Central memory CD8-positive, alpha-beta T cell (primary cell): Measurements from ENCODE around the gene CLDN10.

Source experiments
- ATAC-seq: fragments of 150-1000 bp; cut with Tn5 transposase; replicated peaks from 2 replicates; pipeline ENCODE4 v1.10.0; 2022; ENCODE audit warnings: mild to moderate bottlenecking, moderate FRiP score, moderate number of reproducible peaks; ENCODE audit not compliant: poor library complexity, severe bottlenecking; ENCODE audit errors: extremely low read depth
- DNase-seq, 2 donors: peaks; one replicate each; pipeline ENCODE4 v3.0.0; 2021; ENCODE audit warnings: low spot score in 2 of 2
- H3K27ac Mint-ChIP-seq: one replicate; pipeline ENCODE4 v1.8.0; 2022; ENCODE audit warnings: low read depth, mild to moderate bottlenecking, moderate library complexity, mixed read lengths
- H3K27me3 Mint-ChIP-seq: one replicate; pipeline ENCODE4 v1.8.0; 2022; ENCODE audit warnings: mixed read lengths
- H3K36me3 Mint-ChIP-seq: one replicate; pipeline ENCODE4 v1.8.0; 2022; ENCODE audit warnings: mild to moderate bottlenecking, moderate library complexity, mixed read lengths; ENCODE audit not compliant: insufficient read depth
- H3K4me1 Mint-ChIP-seq: one replicate; pipeline ENCODE4 v1.8.0; 2022; ENCODE audit warnings: mixed read lengths
- H3K4me3 Mint-ChIP-seq: one replicate; pipeline ENCODE4 v1.8.0; 2022; ENCODE audit warnings: mild to moderate bottlenecking, moderate library complexity, mixed read lengths
- H3K9me3 Mint-ChIP-seq: one replicate; pipeline ENCODE4 v1.8.0; 2022; ENCODE audit warnings: mixed read lengths

The CLDN10 gene

DNA sequence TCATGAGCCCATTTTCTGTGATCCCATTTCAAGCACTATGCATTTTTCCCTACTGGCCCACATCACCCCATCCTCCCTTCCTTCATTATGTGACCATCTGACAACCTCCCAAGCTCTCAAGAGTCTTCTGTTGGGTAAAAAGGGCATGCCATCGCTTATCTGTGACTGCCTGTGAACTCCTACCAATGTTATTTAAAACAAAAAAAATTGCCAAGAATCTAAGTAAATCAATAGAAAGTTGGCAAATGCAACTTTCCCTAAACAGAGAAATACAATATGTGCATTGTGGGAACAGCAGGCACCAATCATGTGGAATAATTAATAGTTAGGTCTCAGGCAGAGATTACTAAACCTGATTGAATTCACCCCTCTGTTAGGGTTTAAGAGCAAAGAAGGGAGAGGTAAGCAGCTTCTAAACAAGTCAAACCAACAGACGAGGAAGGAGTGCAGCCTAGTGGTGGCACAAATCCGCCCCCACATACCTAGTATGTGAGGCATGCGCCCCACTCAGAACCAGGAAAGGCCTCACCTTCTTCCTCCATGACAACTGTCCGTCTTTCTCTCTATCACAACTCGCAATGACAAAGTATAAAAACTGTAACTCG lies 62.2 kb downstream of the CLDN10 start:
- no peaks in the 10 kb centered on the region for H3K9me3 Mint-ChIP-seq
- H3K4me1 Mint-ChIP-seq: no peaks in the 10 kb centered on the region

DNA sequence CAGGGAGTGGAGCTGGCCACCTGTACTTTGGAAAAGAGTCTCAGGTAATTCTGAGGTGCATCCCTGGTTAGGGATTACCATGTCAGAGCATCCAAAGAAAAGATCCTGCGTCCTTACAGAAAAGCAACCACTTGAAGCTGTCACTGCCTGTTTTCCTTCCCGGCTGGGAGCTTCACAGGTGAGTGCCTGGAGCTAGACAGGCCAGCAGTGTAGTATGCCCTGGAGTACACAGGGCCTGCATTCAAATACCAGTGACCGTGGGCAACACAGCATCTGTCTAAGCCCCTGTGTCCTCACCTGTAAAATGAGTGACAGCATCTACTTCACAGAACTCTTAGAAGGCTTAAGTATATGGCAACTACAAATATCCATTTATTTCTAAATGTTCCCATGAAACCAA lies 63.0 kb downstream of the CLDN10 start:
- ATAC-seq: no peak
- H3K9me3 Mint-ChIP-seq: no peaks in the 10 kb centered on the region
- H3K27ac Mint-ChIP-seq: no peak overlapping the region
- H3K4me3 Mint-ChIP-seq: no peak overlapping the region
- H3K36me3 Mint-ChIP-seq: no peaks in the 10 kb centered on the region
- DNase-seq: no peak
- H3K4me1 Mint-ChIP-seq: no peaks in the 10 kb centered on the region
- peaks cover 71% of the 10 kb centered on the region for H3K27me3 Mint-ChIP-seq

More for the DNA sequence above, 62.2 kb downstream of the CLDN10 start:
- no peak overlapping the region for H3K27ac Mint-ChIP-seq
- ATAC-seq (no peak), DNase-seq (no peak)
- H3K27me3 Mint-ChIP-seq: peaks cover 71% of the 10 kb centered on the region
- H3K36me3 Mint-ChIP-seq: no peaks in the 10 kb centered on the region
- no peak overlapping the region for H3K4me3 Mint-ChIP-seq

DNA sequence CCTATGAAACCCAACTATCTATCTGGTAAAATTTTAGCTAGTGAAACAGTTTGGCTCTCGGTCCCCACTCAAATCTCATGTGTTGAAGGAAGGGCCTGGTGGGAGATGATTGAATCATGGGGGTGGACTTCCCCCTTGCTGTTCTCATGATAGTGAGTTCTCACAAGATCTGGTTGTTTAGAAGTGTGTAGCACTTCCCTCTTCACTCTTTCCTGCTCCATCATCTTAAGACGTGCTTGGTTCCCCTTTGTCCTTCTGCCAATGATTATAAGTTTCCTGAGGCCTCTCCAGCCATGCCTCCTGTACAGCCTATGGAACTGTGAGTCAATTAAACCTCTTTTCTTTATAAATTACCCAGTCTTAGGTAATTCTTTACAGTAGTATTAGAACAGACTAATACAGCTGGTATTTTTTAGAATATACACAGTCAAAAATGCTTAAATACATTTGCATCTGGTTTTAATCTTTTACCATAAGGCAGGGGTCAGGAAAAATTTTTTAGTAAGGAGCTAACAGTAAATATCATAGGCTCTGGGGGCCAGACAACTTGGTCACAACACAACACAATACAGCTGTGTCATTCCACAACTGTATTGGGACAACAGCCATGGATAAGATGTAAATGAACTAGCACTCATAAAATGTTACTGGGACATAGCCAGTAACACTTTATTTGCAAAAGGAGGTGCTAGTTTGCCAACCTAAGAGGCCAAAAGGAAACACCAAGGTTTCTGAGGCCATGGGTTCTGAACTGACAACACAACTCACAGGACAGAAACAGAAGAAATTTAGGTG lies 67.7 kb downstream of the CLDN10 start:
- Mint-ChIP-seq H3K36me3 (no peaks in the 10 kb centered on the region), H3K27ac (no peak overlapping the region), H3K4me1 (no peaks in the 10 kb centered on the region), H3K27me3 (peaks cover 66% of the 10 kb centered on the region), H3K9me3 (no peaks in the 10 kb centered on the region), H3K4me3 (no peak overlapping the region)
- DNase-seq: no peak
- ATAC-seq: no peak

DNA sequence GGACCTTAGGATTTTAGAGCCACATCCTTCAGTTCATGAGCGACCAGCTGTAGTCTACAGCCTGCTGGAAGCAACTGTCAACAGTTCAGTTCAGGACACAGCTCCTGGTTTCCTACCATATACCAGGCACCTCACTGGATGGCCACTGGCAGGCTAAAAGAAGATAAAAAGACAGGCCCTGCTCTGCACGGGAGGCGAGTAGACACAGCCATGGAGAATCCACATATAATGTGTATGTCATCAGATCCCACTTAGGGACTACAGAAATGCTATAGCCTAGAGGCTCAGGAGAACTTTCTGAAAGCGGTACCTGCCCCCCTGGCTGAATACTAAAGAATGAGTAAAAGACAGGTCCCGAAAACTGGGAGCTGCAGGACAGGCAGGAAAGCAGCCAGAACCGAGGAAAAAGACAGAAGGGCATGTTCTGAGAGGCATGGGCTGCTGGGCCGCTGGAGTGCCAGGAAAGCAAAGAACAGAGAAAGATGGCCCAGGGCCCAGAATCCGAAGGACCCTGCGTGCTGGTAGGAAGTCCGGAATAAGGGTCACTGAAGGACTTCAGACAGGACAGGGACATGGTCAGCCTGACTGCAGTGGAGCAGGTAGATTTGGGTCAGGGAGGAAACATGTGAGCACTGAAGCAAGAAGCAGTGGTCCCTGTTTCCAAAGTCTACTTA lies 68.4 kb downstream of the CLDN10 start:
- H3K27me3 Mint-ChIP-seq: peaks cover 69% of the 10 kb centered on the region
- no peak overlapping the region for H3K4me3 Mint-ChIP-seq
- DNase-seq (no peak), ATAC-seq (no peak)
- no peaks in the 10 kb centered on the region for H3K36me3 Mint-ChIP-seq
- no peak overlapping the region for H3K27ac Mint-ChIP-seq
- no peaks in the 10 kb centered on the region for H3K9me3 Mint-ChIP-seq
- no peaks in the 10 kb centered on the region for H3K4me1 Mint-ChIP-seq

DNA sequence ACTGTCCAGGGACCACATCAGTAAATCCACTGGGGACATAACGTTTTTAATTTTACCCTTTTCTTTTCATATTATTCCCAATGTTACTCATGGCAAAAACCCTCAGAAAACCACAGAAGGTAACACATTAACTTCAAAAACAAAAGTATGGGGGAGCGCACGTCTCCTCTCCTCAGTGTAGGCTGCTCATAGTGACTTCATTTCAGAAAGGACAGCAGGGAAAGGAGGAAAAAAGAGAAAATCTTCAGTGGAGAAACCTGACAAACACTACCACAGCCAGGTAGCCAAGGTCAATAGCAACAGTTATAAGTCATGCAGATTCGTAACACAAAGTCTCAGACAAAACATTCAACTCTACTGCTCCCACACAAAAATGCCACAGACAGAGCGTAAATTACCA lies 70.6 kb downstream of the CLDN10 start:
- H3K27ac Mint-ChIP-seq: no peak overlapping the region
- H3K4me1 Mint-ChIP-seq: no peaks in the 10 kb centered on the region
- H3K9me3 Mint-ChIP-seq: no peaks in the 10 kb centered on the region
- H3K27me3 Mint-ChIP-seq: peaks cover 57% of the 10 kb centered on the region
- H3K36me3 Mint-ChIP-seq: no peaks in the 10 kb centered on the region
- ATAC-seq (no peak), DNase-seq (no peak)
- H3K4me3 Mint-ChIP-seq: no peak overlapping the region

DNA sequence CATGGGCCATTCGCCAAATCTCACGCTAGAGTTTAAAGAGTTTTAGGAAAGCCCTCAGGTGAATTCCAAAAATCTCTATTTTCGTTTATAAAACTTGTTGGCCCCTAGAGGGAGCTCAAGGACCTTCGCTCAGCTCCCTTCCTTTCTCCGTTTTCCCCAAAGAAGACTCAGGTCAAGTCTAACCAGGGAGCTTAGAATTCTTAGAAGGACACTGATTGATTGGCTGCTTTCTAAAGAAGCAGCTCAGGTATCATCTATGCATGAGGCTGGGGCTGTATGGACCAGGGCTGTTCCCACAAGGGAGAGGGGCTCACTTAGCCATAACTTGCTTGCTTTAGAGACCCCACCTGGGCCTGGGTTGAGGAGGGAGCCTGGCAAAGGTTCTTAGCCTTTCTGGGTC lies 71.5 kb downstream of the CLDN10 start:
- ATAC-seq: no peak
- Mint-ChIP-seq H3K36me3 (no peaks in the 10 kb centered on the region), H3K27me3 (peaks cover 49% of the 10 kb centered on the region), H3K4me3 (no peak overlapping the region), H3K9me3 (no peaks in the 10 kb centered on the region), H3K4me1 (no peaks in the 10 kb centered on the region), H3K27ac (no peak overlapping the region)
- no peak for DNase-seq

DNA sequence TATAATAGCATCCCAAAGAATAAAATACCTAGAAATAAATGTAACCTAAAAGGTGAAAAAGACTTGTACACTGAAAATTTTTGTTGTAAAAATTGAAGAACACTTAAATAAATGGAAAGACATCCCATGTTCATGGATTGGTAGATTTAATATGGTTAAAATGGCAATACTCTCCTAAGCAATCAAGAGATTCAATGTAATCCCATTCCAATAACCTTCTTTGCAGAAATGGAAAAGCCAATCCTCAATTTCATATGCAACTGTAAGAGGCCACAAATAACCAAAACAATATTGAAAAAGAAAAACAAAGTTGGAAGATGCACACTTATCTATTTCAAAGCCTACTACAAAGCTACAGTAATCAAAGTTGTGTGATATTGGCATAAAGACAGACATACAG lies 74.2 kb downstream of the CLDN10 start:
- Mint-ChIP-seq H3K4me3 (no peak overlapping the region), H3K27ac (no peak overlapping the region), H3K36me3 (no peaks in the 10 kb centered on the region), H3K9me3 (no peaks in the 10 kb centered on the region), H3K27me3 (peaks cover 40% of the 10 kb centered on the region), H3K4me1 (no peaks in the 10 kb centered on the region)
- ATAC-seq: no peak
- DNase-seq: no peak

DNA sequence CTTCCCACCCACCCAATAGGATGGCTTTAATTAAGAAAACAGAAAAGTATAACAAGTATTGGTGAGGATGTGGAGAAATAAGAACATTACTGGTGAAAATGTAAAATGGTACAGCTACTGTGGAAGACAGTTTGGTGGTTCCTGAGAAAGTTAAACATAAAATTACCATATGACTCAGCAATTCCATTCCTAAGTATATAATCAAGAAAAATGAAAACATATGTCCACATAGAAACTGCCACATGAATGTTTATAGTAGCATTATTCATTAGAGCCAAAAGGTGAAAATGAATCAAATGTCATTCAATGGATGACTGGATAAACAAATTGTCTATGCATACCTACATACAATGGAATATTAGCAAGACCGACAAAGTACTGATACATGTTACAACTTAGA lies 75.1 kb downstream of the CLDN10 start:
- Mint-ChIP-seq H3K36me3 (no peaks in the 10 kb centered on the region), H3K4me3 (no peak overlapping the region), H3K4me1 (no peaks in the 10 kb centered on the region), H3K27me3 (peaks cover 42% of the 10 kb centered on the region), H3K27ac (no peak overlapping the region), H3K9me3 (no peaks in the 10 kb centered on the region)
- ATAC-seq: no peak
- no peak for DNase-seq

DNA sequence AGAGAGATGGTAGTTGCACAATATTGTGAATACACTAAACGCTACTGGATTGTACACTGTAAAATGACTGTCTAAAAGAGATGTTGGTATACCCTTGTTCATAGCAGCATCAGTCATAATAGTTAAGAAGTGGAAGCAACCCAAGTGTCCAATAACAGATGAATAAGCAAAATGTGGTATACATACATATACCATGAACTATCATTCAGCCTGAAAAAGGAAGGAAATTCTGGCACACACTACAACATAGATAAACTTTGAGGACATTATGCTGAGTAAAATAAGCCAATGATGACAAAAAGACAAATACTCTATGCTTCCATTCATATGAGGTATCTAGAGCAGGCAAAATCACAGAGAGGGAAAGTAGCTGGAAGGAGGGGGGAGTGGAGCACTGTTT lies 76.0 kb downstream of the CLDN10 start:
- H3K4me3 Mint-ChIP-seq: no peak overlapping the region
- no peak overlapping the region for H3K27ac Mint-ChIP-seq
- peaks cover 44% of the 10 kb centered on the region for H3K27me3 Mint-ChIP-seq
- ATAC-seq: no peak
- no peaks in the 10 kb centered on the region for H3K9me3 Mint-ChIP-seq
- DNase-seq: no peak
- no peaks in the 10 kb centered on the region for H3K36me3 Mint-ChIP-seq
- no peaks in the 10 kb centered on the region for H3K4me1 Mint-ChIP-seq

DNA sequence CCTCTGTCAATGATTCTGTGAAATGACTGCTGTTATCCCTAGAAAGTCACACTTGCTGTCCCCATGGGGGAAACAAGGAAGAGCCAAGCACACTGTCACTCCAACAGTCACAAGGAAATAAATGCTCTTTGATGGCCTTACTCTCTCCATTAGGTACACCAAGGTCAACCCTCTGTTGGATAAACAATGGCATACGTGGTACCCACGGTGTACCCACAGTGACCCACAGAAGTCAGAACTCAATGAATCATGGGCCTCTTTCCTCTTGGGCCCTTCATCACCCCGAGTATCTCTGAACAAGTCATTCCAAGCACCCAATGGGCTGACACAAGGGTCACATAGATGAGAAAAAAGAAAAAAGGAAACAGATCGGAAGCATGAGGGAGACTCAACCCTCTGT lies 76.6 kb downstream of the CLDN10 start:
- H3K4me3 Mint-ChIP-seq: no peak overlapping the region
- no peak overlapping the region for H3K27ac Mint-ChIP-seq
- no peaks in the 10 kb centered on the region for H3K4me1 Mint-ChIP-seq
- no peak for ATAC-seq
- H3K9me3 Mint-ChIP-seq: no peaks in the 10 kb centered on the region
- no peak for DNase-seq
- H3K36me3 Mint-ChIP-seq: no peaks in the 10 kb centered on the region
- H3K27me3 Mint-ChIP-seq: peaks cover 48% of the 10 kb centered on the region
